Measurements from ENCODE around the gene PAPPA.

Gene PAPPA

GRCh38 chr9:116432051-116432450 is 278.5 kb downstream of the PAPPA start:
- no peak for DNase-seq

GRCh38 chr9:116434314-116434713 is 280.7 kb downstream of the PAPPA start:
- DNase-seq = no peak

- DNase-seq = no peak
Observed at GRCh38 chr9:116435706-116436105, 282.1 kb downstream of the PAPPA start.

- no peak for DNase-seq
Observed at GRCh38 chr9:116436121-116436520, 282.5 kb downstream of the PAPPA start.

GRCh38 chr9:116437411-116438370 is 284.1 kb downstream of the PAPPA start:
- DNase-seq = no peak

GRCh38 chr9:116442528-116442927 is 288.9 kb downstream of the PAPPA start:
- DNase-seq = no peak

GRCh38 chr9:116447934-116448333 is 294.3 kb downstream of the PAPPA start:
- DNase-seq = no peak

GRCh38 chr9:116448431-116448830 is 294.8 kb downstream of the PAPPA start:
- DNase-seq = no peak

GRCh38 chr9:116449949-116450348 is 296.4 kb downstream of the PAPPA start:
- no peak for DNase-seq

GRCh38 chr9:116450378-116451139 is 297.0 kb downstream of the PAPPA start:
- DNase-seq = no peak

- no peak for DNase-seq
Observed at GRCh38 chr9:116451500-116452115, 298.0 kb downstream of the PAPPA start.

All from GF-D8 (cell line).